Muscle of back (tissue), 11 donors: Measurements from ENCODE around the gene METTL6. TPM values are rescaled to one million over a fixed set of nuclear protein-coding genes. Genes with fewer than 3 reads are reported as not detected.
A peak's percentile ranks its signal among the peaks of the same experiment; 100 is the strongest.
"Not testable (repeated sequence)": the region's sequence is repeated elsewhere in the genome, so short reads cannot be mapped to it uniquely, and the experiment has no call there.

ENCODE experiments used
- DNase-seq, 3 donors: peaks; one replicate each; pipeline versions ENCODE4 v3.0.0 to v3.0.0-alpha.2; 2013
- polyA plus RNA-seq, 10 donors: library from polyadenylated mRNA; unstranded; fragments of 120-200 nt; gene quantifications; one replicate each; pipeline ENCODE4 v1.2.1, GENCODE V29; 2013; ENCODE audit not compliant: insufficient read length in 10 of 10

METTL6 gene
- polyA plus RNA-seq, 10 donors, result 13.6 to 22.1 (median 16.6) TPM

DNA sequence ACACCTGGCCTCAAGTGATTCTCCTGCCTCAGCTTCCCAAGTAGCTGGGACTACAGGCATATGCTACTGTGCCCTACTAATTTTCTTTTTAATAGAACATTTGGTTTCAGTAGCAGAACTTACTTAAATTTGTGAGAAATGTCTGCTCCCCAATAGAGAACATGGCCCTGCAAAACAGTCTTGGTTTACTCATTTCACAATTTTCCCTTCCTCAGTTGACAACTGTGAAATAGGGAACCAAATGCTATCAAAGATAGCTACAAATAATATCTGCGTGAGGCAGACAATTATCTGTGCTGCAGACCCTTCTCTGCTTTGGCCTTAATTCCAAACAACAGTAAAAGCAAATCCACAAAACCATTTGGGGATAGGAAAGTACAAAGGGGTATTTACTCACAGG, 22.6 kb downstream of the METTL6 start:
- no peak for DNase-seq

DNA sequence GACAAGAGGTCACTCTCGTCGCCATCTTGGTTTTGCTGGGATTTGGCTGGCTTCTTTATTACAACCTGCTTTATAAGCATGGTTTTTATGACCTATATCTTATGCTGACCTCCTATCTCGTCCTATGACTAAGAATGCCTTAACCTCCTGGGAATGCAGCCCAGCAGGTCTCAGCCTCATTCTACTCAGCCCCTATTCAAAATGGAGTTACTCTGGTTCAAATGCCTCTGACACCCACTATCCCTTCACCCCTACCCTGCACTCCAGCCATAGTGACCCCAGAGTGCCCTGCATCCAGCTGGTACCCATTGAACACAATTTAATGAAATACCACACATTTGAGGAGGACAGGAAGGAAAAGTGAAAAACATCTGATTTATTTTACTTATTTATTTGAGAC, 23.4 kb downstream of the METTL6 start:
- no peak for DNase-seq

DNA sequence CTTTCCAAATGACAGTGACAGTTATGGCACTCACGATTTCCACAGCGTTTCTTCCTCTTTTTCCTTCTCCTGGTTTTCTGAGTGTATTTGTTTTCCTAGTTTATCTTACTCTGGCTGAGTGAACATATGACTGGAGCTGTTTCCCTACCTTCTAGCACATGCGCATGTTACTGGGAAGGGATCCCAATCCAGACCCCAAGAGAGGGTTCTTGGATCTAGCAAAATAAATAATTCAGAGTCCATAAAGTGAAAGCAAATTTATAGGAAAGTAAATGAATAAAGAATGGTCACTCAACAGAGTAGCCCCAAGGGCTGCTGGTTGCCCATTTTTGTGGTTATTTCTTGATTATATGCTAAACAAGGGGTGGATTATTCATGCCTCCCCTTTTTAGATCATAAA, 23.8 kb downstream of the METTL6 start:
- peak; percentile 60 to 91 (median 79) for DNase-seq

DNA sequence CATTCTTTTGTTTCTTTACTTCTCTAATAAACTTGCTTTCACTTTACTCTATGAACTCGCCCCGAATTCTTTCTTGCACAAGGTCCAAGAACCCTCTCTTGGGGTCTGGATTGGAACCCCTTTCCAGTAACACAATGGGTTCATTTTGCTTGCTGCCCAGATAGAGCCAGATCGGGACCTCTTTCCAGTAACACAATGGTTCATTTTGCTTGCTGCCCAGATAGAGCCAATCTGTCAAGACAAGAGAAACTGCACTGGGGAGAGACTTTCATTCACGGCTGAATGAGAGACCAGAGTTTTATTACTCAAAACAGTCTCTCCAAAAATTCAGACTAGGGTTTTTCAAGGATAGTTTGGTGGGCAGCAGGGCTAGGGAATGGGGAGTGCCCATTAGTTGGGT, 25.4 kb downstream of the METTL6 start:
- no peak for DNase-seq

DNA sequence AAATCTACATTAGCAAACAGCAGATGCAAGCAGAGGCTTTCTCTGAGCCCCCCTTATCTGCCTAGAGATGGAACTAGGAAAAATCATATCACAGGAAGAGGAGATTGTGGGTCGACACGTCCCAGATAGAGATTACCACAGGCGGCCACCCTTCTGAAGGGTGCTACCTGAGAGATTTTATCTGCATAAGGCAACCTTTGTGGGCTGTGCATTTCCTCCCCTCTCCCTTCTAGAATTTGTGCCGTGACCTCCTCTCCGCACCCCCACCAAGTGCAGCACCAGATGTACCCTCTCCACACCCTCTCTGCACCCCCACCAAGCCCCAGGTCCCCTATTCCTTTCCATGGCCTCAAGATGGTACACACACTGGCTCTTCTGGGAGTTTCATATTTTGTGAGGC, 27.4 kb downstream of the METTL6 start:
- no peak for DNase-seq

DNA sequence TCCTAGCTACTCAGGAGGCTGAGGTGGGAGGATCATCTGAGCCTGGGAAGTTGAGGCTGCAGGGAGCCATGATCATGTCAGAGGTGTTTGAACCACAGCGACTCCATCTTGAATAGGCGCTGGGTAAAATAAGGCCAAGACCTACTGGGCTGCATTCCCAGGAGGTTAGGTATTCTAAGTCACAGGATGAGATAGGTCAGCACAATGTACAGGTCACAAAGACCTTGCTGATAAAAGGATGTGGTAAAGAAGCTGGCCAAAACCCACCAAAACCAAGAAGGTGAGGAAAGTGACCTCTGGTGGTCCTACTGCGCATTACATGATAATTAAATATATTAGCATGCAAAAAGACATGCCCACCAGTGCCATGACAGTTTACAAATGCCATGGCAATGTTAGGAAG, 28.6 kb downstream of the METTL6 start:
- DNase-seq, result not testable (repeated sequence)

DNA sequence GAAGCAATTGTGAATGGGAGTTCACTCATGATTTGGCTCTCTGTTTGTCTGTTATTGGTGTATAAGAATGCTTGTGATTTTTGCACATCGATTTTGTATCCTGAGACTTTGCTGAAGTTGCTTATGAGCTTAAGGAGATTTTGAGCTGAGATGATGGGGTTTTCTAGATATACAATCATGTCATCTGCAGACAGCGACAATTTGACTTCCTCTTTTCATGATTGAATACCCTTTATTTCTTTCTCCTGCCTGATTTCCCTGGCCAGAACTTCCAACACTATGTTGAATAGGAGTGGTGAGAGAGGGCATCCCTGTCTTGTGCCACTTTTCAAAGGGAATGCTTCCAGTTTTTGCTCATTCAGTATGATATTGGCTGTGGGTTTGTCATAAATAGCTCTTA, 34.1 kb downstream of the METTL6 start:
- not testable (repeated sequence) for DNase-seq

DNA sequence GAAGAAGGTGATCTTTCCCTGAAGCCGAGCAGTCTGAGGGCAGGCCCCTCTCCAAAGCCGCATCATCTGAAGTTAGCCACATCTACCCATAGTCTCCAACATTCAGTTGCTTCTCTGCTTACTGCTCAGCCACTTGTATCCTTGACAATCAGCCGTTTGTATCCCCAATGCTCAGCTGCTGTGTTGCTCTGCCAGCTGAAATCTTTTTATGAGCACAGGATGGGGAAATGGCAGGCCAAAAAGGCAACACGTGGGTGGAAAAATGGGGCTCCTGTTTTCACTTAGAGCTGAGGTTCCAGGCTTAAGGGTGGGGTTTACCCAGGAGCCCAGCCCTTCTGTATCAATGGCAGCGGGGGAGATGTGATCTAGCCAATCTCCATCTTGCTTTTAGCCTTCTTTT, 36.3 kb downstream of the METTL6 start:
- no peak for DNase-seq

DNA sequence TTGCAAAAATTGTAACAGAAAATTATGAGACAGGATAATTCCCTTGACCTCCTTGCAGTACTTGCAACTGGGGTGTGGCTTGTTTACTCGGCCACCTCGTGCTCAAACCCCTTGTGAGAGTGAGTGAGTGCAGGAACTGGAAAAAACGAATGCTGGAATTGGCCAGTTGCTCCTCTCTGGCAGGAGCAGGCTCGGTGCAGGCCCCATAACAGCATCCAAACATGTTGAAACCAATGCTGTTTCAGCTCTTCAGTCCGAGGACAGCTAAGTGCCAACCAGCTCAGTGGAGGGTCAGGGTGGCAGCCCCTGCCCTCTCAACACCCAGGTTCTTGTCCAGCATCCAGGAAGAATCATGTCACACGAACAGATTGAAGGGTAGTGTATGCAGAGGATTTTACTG, 36.9 kb downstream of the METTL6 start:
- DNase-seq, result no peak

DNA sequence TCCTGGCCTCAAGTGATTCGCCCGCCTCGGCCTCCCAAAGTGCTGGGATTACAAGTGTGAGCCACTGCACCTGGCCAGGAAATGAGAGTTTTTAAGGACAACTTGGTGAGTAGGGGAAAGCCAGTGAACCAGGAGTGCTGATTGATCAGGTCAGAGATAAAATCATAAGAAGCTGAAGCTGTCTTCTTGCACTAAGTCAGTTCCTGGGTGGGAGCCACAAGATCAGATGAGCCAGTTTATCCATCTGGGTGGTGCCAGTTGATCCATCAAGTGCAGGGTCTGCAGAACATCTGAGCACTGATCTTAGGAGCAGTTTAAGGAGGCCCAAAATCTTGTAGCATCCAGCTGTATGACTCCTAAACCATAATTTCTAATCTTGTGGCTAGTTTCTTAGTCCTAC, 39.0 kb downstream of the METTL6 start:
- not testable (repeated sequence) for DNase-seq

DNA sequence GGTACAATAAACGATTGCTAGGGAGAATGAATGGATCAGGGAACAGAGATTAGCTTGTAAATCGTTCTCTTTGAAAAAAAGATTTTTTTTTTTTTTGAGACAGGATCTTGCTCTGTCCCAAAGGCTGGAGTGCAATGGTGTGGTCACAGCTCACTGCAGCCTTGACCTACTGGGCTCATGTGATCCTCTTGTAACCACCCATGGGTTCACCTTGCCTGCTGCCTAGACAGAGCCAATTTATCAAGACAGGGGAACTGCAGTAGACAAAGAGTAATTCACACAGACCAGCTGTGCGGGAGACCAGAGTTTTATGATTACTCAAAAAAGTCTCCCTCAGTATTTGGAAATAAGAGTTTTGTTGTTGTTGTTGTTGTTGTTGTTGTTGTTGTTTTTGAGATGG, 39.6 kb downstream of the METTL6 start:
- no peak for DNase-seq

DNA sequence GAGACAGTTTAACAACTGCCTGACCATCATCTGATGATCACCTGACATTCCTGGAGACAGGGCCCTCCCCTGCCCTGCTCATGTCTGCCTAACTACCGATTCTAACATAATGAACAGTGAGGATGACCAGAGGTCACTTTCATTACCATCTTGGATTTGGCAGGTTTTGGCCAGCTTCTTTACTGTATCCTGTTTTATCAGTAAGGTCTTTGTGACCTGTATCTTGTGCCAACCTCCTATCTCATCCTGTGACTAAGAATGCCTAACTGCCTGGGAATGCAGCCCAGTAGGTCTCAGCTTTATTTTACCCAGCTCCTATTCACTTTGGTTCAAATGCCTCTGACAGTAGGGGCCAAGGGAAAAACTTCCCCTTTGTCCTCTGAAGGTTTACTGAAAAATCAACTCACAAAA, 40.2 kb downstream of the METTL6 start:
- DNase-seq, result no peak

DNA sequence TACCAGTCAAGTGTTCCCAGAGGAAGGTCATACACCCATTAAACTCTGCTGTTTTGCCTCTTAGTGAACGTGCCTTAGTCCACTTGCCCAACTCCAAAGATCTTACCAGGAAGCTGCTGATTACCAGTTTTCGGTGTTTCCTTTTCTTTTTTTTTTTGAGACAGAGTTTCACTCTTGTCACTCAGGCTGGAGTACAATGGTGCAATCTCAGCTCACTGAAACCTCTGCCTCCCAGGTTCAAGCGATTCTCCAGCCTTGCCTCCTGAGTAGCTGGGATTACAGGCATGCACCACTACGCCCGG, 40.7 kb downstream of the METTL6 start:
- DNase-seq, result not testable (repeated sequence)

DNA sequence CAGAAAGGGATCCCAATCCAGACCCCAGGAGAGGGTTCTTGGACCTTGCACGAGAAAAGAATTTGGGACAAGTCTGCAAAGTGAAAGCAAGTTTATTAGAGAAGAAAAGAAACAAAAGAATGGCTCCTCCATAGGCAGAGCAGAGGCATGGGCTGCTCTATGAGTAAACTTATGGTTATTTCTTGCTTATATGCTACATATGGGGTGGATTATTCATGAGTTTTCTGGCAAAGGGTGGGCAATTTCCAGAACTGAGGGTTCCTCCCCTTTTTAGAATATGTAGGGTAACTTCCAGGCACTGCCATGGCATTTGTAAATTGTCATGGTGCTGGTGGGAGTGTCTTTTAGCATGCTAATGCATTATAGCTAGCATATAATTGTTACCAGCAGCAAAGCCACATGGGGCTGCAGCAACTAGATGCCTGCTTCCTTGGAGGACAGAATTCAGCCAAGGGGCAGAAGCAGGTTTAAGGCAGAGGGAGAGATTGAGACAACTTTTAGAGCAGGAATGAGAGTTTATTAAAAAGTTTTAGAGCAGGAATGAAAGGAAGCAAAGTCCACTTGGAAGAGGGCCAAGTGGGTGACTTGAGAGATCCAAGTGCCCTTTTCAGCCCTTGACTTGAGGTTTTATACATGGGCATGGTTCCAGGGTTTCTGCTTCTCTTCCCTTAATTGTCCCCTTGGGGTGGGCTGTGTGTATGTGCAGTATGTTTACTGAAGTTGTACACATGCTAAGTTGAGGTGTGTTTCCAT, 41.3 kb downstream of the METTL6 start:
- no peak for DNase-seq

DNA sequence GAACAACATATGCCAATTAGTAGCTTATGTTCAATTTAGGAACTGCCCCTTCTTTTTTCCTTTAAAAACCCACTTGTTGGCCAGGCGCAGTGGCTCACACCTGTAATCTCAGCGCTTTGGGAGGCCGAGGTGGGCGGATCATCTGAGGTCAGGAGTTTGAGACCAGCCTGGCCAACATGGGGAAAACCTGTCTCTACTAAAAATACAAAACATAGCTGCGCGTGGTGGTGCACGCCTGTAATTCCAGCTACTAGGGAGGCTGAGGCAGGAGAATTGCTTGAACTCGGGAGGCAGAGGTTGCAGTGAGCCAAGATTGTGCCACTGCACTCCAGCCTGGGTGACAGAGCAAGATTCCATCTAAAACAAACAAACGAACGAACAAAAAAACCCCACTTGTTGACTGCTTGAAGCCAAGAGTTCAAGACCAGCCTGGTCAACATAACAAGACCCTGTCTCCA, 42.1 kb downstream of the METTL6 start:
- DNase-seq, result not testable (repeated sequence)

DNA sequence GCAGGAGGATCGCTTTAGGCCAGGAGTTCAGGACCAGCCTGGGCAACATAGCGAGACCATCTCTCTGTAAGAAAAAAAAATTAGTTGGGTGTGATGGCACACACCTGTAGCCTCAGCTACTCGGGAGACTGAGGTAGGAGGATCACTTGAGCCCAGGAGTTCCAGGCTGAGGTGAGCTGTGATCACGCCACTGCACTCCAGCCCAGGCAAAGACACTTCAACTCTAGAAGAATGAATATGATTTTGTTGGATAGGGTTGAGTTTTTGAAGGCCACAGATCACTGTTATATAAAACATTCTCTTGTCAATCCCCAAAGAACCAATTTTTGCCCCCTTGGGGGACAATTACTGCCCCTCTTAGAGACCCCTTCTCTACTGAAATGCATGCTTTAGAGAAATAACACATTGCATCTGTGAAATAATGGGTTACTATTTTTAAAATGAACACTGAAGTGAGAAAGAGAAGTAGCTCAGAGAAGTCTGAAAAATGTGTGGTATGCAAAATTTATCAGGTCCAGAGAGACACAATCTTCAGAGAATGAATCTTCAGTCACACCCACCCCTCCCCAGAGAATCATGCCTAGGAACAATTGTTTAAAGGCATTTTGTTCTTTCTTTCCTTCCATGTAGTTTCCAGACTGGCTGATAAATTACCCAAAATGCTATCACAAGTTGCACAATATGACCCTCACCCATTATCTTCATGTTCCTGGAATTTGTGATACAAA, 42.7 kb downstream of the METTL6 start:
- no peak for DNase-seq

DNA sequence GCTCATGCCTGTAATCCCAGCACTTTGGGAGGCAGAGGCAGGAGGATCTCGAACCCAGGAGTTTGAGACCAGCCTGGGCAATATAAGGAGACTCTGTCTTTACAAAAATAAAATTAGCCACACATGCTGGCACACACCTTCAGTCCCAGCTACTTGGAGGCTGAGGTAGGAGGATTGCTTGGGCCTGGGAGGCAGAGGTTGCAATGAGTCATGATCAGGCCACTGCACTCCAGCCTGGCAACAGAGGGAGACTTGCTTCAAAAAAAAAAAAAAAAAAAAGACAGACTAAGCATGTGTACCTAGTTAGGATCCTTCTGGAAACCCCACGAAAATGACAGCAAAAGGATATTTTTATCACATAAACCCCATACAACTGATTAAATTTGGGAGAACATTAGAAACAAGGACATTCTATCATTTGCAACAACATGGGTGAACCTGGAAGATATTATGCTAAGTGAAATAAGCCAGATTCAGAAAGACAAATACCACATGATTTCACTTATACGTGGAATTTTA, 44.9 kb downstream of the METTL6 start:
- DNase-seq, result no peak

DNA sequence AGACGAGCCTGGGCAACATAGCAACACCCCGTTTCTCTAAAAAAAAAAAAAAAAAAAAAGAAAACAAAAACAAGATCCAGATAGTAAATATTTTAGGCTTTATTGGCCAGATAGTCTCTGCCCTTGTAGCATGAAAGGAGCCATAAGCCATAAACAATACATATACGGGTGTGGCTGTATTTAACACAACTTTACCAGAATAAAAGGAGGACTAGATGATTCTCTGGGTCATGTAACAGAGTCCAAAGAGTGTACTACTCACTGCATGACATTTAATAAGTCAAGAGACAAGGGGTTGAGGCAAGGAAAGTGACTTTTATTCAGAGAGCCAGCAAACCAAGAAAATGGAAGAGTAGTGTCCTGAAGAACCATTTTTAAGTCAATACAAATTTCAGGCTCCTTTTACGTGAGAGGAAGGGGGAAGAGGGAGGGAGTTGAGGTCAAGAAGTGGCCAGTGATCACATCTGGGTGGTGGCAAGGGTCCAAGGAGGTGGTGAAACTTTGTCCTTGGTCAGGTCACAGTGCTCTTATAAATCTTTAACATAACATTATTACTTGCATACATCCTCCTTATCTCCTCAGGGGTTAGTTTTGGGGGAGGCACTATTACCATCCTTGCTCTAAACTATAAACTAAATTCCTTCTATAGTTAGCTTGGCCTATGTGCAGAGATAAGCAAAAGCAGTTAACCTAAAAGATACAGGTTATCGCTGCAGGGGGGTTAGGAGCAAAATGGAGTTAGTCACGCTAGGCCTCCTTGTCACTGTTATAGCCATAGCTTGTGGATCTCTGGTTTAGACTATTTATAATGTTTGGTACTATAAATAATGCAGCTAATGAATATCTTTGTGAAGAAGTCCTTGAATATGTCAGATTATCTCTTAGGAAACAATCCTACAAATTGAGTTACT, 46.1 kb downstream of the METTL6 start:
- no peak for DNase-seq

DNA sequence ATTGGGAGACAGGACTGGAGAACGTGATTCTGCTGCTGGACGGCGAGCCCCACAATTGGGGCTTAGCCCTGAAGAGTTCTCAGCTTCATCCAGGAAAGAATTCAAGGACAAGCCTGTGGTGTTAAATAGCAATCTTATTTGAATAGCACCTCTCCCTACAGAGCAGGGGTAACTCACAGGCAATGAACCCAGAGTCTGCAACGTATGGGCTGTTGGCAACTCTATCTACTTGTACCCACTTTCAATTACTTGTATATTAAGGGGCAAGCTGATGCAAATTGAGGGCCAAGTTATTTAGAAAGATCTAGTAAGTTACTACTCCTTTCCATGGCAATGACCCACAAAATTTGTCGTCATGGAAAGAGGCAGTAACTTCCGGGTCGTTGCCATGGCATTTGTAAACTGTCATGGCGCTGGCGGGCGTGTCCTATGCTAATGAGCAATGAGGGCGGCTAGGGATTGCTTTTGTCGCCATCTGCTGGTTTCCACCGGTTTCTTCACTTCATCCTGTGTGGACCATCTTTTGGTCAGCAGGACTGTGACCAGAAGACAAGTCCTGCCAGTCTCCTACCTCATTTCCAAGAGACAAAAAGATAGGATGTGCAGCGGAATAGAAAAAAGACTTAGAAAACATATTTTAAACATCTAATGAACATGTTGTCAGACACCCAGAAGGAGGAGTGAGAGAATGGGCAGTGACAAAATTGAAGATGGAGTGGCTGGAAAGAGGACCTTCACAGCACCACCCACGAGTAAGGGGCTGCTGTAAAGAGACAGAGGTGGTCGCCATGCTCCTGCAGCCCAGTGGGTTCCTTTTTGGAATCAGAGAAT, 49.2 kb downstream of the METTL6 start:
- DNase-seq, result peak; percentile 91 to 96 (median 93)

DNA sequence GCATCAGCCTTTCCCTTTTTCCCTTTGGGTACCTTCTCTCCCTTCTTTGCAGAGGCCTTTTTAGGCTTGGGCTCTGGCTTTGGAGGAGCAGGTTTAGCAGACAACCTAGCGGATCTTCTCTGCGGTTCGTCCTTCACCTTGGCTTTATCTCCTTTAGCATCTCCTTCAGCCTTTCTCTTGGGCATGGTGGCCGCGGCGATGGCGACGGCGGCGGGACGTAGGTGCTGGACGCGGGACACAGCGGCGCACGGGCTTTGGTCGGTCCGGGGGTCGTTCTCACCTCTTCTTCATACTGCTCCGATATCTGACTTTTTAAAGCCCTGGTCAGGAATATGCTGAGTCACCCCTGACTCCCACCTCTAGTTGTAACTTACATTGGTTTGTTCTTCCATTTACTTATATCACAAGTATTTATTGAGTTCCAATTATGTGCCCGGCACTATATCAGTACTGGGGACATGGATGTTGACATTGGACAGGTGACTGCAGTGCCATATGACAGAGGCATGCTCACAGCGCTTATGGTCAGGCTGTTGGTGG, 51.8 kb downstream of the METTL6 start:
- no peak for DNase-seq

DNA sequence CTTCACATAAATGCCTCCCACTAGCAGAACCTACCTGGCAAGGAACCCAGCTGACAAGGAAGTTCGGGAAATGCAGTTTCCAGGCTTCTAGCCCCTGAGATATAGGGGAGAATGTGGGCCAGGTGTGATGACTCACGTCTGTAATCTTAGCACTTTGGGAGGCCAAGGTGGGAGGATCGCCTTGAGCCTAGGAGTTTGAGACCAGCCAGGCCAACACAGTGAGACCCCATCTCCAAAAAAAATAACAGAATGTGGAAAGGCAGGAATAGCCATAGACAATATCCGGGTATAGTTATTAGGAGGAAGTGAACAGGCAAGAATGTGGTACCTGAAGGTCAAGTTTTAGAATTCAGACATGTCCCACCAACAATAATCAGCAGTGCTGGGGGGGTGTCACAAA, 54.4 kb downstream of the METTL6 start:
- DNase-seq, result no peak
